ENCODE data around the gene ARL5C.

- TF ChIP-seq EZH2 (IDR thresholded peaks at IDR 0.05; ENCODE audit: insufficient read depth, poor library complexity, severe bottlenecking) (no peak), EZH2phosphoT487 (IDR thresholded peaks at IDR 0.05; ENCODE audit: insufficient read depth, low read depth) (no peak)
Observed at GRCh38 chr17:39183720-39184119, 17.8 kb upstream of the ARL5C start.
